Measurements from ENCODE around the gene ITIH2.
"Not testable (repeated sequence)": the region's sequence is repeated elsewhere in the genome, so short reads cannot be mapped to it uniquely, and the experiment has no call there.

ITIH2 gene

GRCh38 chr10:7768417-7768816 lies 65.3 kb downstream of the ITIH2 start:
- peaks cover 27% of the 10 kb centered on the region for H3K36me3 ChIP-seq
- no peak for TF ChIP-seq CTCF (IDR thresholded peaks at IDR 0.05; ENCODE audit: low read depth, low read length)
- no peaks in the 10 kb centered on the region for H3K4me1 ChIP-seq
- DNase-seq: no peak
- no peaks in the 10 kb centered on the region for H3K27me3 ChIP-seq
- H3K4me3 ChIP-seq (ENCODE audit: low read depth, low read length): no peak overlapping the region
- no peaks in the 10 kb centered on the region for H3K9me3 ChIP-seq

- Histone ChIP-seq H3K4me1 (no peaks in the 10 kb centered on the region), H3K4me3 (ENCODE audit: low read depth, low read length) (no peak overlapping the region), H3K9me3 (no peaks in the 10 kb centered on the region), H3K36me3 (peaks cover 34% of the 10 kb centered on the region), H3K27me3 (no peaks in the 10 kb centered on the region)
- no peak for TF ChIP-seq CTCF (IDR thresholded peaks at IDR 0.05; ENCODE audit: low read depth, low read length)
- no peak for DNase-seq
Measured at GRCh38 chr10:7773845-7774801, 71.0 kb downstream of the ITIH2 start.

GRCh38 chr10:7776777-7777176 lies 73.7 kb downstream of the ITIH2 start:
- no peaks in the 10 kb centered on the region for H3K4me1 ChIP-seq
- DNase-seq: no peak
- no peaks in the 10 kb centered on the region for H3K9me3 ChIP-seq
- H3K27me3 ChIP-seq: no peaks in the 10 kb centered on the region
- peaks cover 44% of the 10 kb centered on the region for H3K36me3 ChIP-seq
- no peak for TF ChIP-seq CTCF (IDR thresholded peaks at IDR 0.05; ENCODE audit: low read depth, low read length)
- no peak overlapping the region for H3K4me3 ChIP-seq (ENCODE audit: low read depth, low read length)

- not testable (repeated sequence) for H3K4me3 ChIP-seq (ENCODE audit: low read depth, low read length); H3K4me1 ChIP-seq; DNase-seq; H3K9me3 ChIP-seq; H3K27me3 ChIP-seq
- H3K36me3 ChIP-seq: peaks cover 34% of the 10 kb centered on the region
Measured at GRCh38 chr10:7782194-7782593, 79.1 kb downstream of the ITIH2 start.

GRCh38 chr10:7786430-7786829 lies 83.3 kb downstream of the ITIH2 start:
- Histone ChIP-seq H3K9me3 (no peaks in the 10 kb centered on the region), H3K27me3 (no peaks in the 10 kb centered on the region), H3K36me3 (peaks cover 9% of the 10 kb centered on the region; the same call in 1 of the 2 replicates), H3K4me1 (no peaks in the 10 kb centered on the region; the same call in 1 of the 2 replicates), H3K4me3 (ENCODE audit: low read depth, low read length) (peak overlapping the region; percentile 69)
- DNase-seq: no peak
- no peak for TF ChIP-seq CTCF (IDR thresholded peaks at IDR 0.05; ENCODE audit: low read depth, low read length)

- no peaks in the 10 kb centered on the region; the same call in 1 of the 2 replicates for H3K4me1 ChIP-seq
- H3K36me3 ChIP-seq: peaks cover 11% of the 10 kb centered on the region
- DNase-seq: no peak
Measured at GRCh38 chr10:7787150-7787856, 84.2 kb downstream of the ITIH2 start.

More at GRCh38 chr10:7787150-7787856, 84.2 kb downstream of the ITIH2 start:
- TF ChIP-seq CTCF (IDR thresholded peaks at IDR 0.05; ENCODE audit: low read depth, low read length): no peak
- H3K4me3 ChIP-seq (ENCODE audit: low read depth, low read length): peak overlapping the region; percentile 69
- H3K9me3 ChIP-seq: no peaks in the 10 kb centered on the region
- H3K27me3 ChIP-seq: no peaks in the 10 kb centered on the region

Measured in BE2C (cell line).